Keratinocyte (primary cell): ENCODE measurements around the gene FAM50A. TPM values are rescaled to one million over a fixed set of nuclear protein-coding genes. Genes with fewer than 3 reads are reported as not detected.

Experiments
- DNase-seq: peaks from one replicate; pipeline ENCODE4 v3.0.0-alpha.2; 2011; ENCODE audit warnings: low read depth, missing footprints, low spot score
- FAIRE-seq: peaks from 2 replicates; lab custom pipeline; 2011; peaks lifted over from hg19 to GRCh38; lab: Jason Lieb, UNC
- H2AFZ ChIP-seq: 2 replicates; pipeline ENCODE4 v1.6.0; 2012; ENCODE audit warnings: low read length, control low read depth, inconsistent platforms; ENCODE audit not compliant: control insufficient read depth
- H3K27ac ChIP-seq: 2 replicates; pipeline ENCODE4 v1.5.1; 2011; ENCODE audit warnings: low read length; ENCODE audit not compliant: control insufficient read depth, insufficient read depth
- H3K27me3 ChIP-seq: 3 replicates; pipeline ENCODE4 v1.6.0; 2011; ENCODE audit warnings: low read length; ENCODE audit not compliant: control insufficient read depth, insufficient read depth; ENCODE audit errors: extremely low read depth
- H3K36me3 ChIP-seq, 2 experiments: 2 replicates in 1 of 2; 3 replicates in 1 of 2; pipeline ENCODE4 v1.5.1; 2011; ENCODE audit warnings: low read length in 2 of 2, mild to moderate bottlenecking in 1 of 2; ENCODE audit not compliant: control insufficient read depth in 2 of 2, insufficient read depth in 2 of 2; ENCODE audit errors: extremely low read depth in 1 of 2
- H3K4me1 ChIP-seq: 3 replicates; pipeline ENCODE4 v1.5.1; 2011; ENCODE audit warnings: low read length; ENCODE audit not compliant: control insufficient read depth, insufficient read depth; ENCODE audit errors: extremely low read depth
- H3K4me2 ChIP-seq: 3 replicates; pipeline ENCODE4 v1.6.0; 2011; ENCODE audit warnings: low read depth, low read length; ENCODE audit not compliant: control insufficient read depth, insufficient read depth; ENCODE audit errors: extremely low read depth
- H3K4me3 ChIP-seq, 3 experiments: fragments of 200-600 bp in 1 of 3; sonication (generic) in 1 of 3; 2 replicates in 2 of 3; 3 replicates in 1 of 3; pipeline ENCODE4 v1.5.1; 2011 to 2016; ENCODE audit warnings: low read length in 3 of 3, mild to moderate bottlenecking in 3 of 3, control low read depth in 2 of 3, inconsistent platforms in 1 of 3, low read depth in 1 of 3, mixed read lengths in 1 of 3, mixed run types in 1 of 3, moderate library complexity in 1 of 3; ENCODE audit not compliant: control insufficient read depth in 2 of 3, insufficient read depth in 2 of 3; ENCODE audit errors: extremely low read depth in 1 of 3
- H3K79me2 ChIP-seq: 2 replicates; pipeline ENCODE4 v1.6.0; 2012; ENCODE audit warnings: low read length; ENCODE audit not compliant: control insufficient read depth, insufficient read depth
- H3K9ac ChIP-seq: 3 replicates; pipeline ENCODE4 v1.6.0; 2011; ENCODE audit warnings: low read length; ENCODE audit not compliant: control insufficient read depth, insufficient read depth; ENCODE audit errors: extremely low read depth
- H3K9me1 ChIP-seq: 3 replicates; pipeline ENCODE4 v1.6.0; 2011; ENCODE audit warnings: low read length; ENCODE audit not compliant: control insufficient read depth, insufficient read depth; ENCODE audit errors: extremely low read depth
- H3K9me3 ChIP-seq: 2 replicates; pipeline ENCODE4 v1.5.1; 2012; ENCODE audit warnings: low read depth, low read length; ENCODE audit not compliant: control insufficient read depth
- H4K20me1 ChIP-seq: 3 replicates; pipeline ENCODE4 v1.6.0; 2011; ENCODE audit warnings: low read length; ENCODE audit not compliant: control insufficient read depth, insufficient read depth; ENCODE audit errors: extremely low read depth
- CTCF ChIP-seq, 3 experiments: IDR thresholded peaks in 1 of 3; conservative IDR thresholded peaks in 1 of 3; optimal IDR thresholded peaks in 1 of 3; 2 replicates in 2 of 3; 3 replicates in 1 of 3; pipeline versions ENCODE3 to v1.5.1; 2011; ENCODE audit warnings: low read length in 3 of 3, mild to moderate bottlenecking in 3 of 3, moderate library complexity in 2 of 3, control low read depth in 1 of 3, inconsistent platforms in 1 of 3; ENCODE audit not compliant: insufficient read depth in 2 of 3; ENCODE audit errors: extremely low read depth in 1 of 3
- EZH2 ChIP-seq: IDR thresholded peaks from one replicate; pipeline ENCODE4 v1.6.1; 2012; ENCODE audit warnings: inconsistent platforms, mild to moderate bottlenecking, low read length, moderate library complexity
- dilution Hi-C: fragments of 300-500 bp; cut with MboI; formaldehyde crosslinking; loops from one replicate; pipeline ENCODE4 v1.7.0; 2020; ENCODE audit warnings: low sequenced_read_pairs; ENCODE audit not compliant: extremely low pct_ligation_motif_present
- polyA plus RNA-seq, 5 experiments: library from polyadenylated mRNA; depleted of rRNA in 3 of 5; stranded (reverse) in 3 of 5; stranded (forward) in 1 of 5; unstranded in 1 of 5; fragments of >200 nt; gene quantifications; 1 replicate in 1 of 5; 2 replicates in 3 of 5; 3 replicates in 1 of 5; pipeline versions ENCODE4 v1.2.1 to v1.2.3, GENCODE V29; 2011 to 2012; ENCODE audit warnings: missing spikeins in 2 of 5, low read depth in 1 of 5, low replicate concordance in 1 of 5

The FAM50A gene
- polyA plus RNA-seq, 1 donor (not counting 4 experiments of a cell fraction or from before 2014, with no cell fraction given) = 35.7 TPM

DNA sequence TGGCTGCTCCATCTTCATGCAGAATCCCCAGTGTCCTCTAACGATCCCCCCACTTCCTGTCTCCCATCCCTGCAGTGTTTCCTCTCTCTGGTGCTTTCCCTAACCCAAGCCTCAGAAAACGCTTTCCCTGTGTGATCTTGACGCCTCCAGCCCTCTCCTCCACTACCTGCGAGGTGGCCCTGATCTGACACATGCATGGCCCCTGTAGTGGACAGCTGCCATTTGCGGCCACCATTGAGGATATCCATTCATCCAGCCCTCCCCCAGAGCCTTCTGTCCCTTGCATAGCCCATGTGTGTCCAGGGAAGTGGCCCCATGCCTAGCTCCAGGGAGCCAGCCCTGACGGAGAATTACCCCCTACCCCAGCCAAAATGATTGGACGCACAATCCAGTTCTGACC lies 39.4 kb downstream of the FAM50A start:
- peaks cover 8% of the 10 kb centered on the region for H3K79me2 ChIP-seq
- no peak overlapping the region for H3K4me2 ChIP-seq
- H3K4me3 ChIP-seq = no peak overlapping the region
- no peaks in the 10 kb centered on the region for H3K27me3 ChIP-seq
- no peaks in the 10 kb centered on the region for H4K20me1 ChIP-seq
- TF ChIP-seq CTCF (optimal IDR thresholded peaks at IDR 0.05 in 1 of 3, IDR thresholded peaks at IDR 0.05 in 1 of 3, conservative IDR thresholded peaks at IDR 0.05 in 1 of 3; ENCODE audit: extremely low read depth in 1 of 3, insufficient read depth in 2 of 3, low read length in 3 of 3) (no peak), EZH2 (no peak)
- H3K27ac ChIP-seq = no peak overlapping the region
- H3K4me1 ChIP-seq = peaks cover 6% of the 10 kb centered on the region
- H3K9me1 ChIP-seq = no peaks in the 10 kb centered on the region
- H3K9ac ChIP-seq = no peak overlapping the region
- peaks cover 5 to 8% of the 10 kb centered on the region in 2 experiments for H3K36me3 ChIP-seq
- dilution Hi-C loops = no loop called here
- H2AFZ ChIP-seq = no peak overlapping the region
- no peaks in the 10 kb centered on the region for H3K9me3 ChIP-seq
- no peak for FAIRE-seq
- no peak for DNase-seq

DNA sequence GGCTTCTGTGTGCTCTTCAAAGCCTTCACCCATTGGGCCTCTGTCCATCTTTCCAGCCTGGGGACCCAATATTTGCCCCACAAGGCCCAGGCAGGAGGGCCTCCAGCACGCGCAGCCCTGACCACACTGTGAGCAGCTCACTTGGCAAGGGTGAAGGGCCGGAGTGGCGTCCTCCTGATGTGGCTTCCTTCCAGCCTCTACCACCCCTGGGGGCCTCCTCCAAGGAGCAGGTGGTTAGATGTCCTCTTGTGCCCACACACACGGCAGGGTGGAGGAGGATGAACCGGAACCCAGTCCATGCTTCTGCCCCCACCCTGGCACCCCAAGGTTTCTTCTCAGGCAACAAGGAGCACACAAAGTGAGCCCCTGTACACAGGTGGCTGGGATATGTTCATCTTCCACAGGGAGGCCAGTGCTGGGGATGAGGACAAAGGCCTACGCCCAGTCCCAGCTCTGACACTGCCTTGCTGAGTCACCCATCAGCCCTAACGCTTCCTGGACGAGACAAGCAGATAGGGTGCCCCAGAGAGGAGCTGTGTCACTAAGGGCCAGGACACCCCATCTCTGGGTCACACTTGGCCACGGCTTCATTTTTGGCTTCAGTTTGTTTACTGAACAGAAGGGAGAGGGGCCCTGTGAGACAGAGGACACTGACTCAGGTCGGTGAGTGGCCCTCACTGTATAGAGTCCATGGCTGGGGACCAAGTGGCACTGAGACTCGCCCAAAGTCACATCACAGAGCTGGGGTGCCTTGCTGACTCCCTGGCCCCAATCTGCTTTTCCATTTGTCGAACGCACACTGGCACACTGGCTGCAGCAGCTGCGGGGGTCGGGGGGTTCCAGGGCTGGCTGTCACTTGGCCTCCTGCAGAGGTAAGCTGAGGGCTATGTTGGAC lies 40.6 kb downstream of the FAM50A start:
- H3K4me2 ChIP-seq = no peak overlapping the region
- DNase-seq = no peak

More for the DNA sequence above, 40.6 kb downstream of the FAM50A start:
- Histone ChIP-seq H3K9ac (no peak overlapping the region), H3K27ac (no peak overlapping the region), H3K4me1 (peaks cover 11% of the 10 kb centered on the region), H3K27me3 (no peaks in the 10 kb centered on the region), H3K79me2 (peaks cover 9% of the 10 kb centered on the region), H3K36me3 (peaks cover 5 to 8% of the 10 kb centered on the region in 2 experiments), H3K4me3 (no peak overlapping the region), H3K9me3 (no peaks in the 10 kb centered on the region), H4K20me1 (no peaks in the 10 kb centered on the region), H2AFZ (no peak overlapping the region), H3K9me1 (no peaks in the 10 kb centered on the region)
- no peak for TF ChIP-seq CTCF (optimal IDR thresholded peaks at IDR 0.05 in 1 of 3, IDR thresholded peaks at IDR 0.05 in 1 of 3, conservative IDR thresholded peaks at IDR 0.05 in 1 of 3; ENCODE audit: extremely low read depth in 1 of 3, insufficient read depth in 2 of 3, low read length in 3 of 3)
- no peak for TF ChIP-seq EZH2
- dilution Hi-C loops = no loop called here
- no peak for FAIRE-seq
